HG02840 (cell line): ENCODE data around the gene PAK6.

Experiments
- ATAC-seq: cut with Tn5 transposase; IDR thresholded peaks from one replicate; pipeline ENCODE4 v1.9.1; 2021; ENCODE audit warnings: mild to moderate bottlenecking, moderate library complexity, moderate number of reproducible peaks; ENCODE audit not compliant: unreplicated experiment, low FRiP score

PAK6 gene

GRCh38 chr15:40240619-40241221 is 1.9 kb downstream of the PAK6 start:
- no peak for ATAC-seq

- no peak for ATAC-seq
Measured at GRCh38 chr15:40241269-40242212, 2.7 kb downstream of the PAK6 start.

GRCh38 chr15:40242213-40242599 is 3.3 kb downstream of the PAK6 start:
- no peak for ATAC-seq

GRCh38 chr15:40242601-40243000 is 3.7 kb downstream of the PAK6 start:
- ATAC-seq = no peak

- ATAC-seq = no peak
Measured at GRCh38 chr15:40243126-40243810, 4.4 kb downstream of the PAK6 start.

GRCh38 chr15:40244961-40245523 is 6.2 kb downstream of the PAK6 start:
- ATAC-seq = no peak

- no peak for ATAC-seq
Measured at GRCh38 chr15:40245666-40246450, 7.0 kb downstream of the PAK6 start.

GRCh38 chr15:40246496-40247280 is 7.8 kb downstream of the PAK6 start:
- no peak for ATAC-seq

GRCh38 chr15:40247406-40247971 is 8.6 kb downstream of the PAK6 start:
- no peak for ATAC-seq

GRCh38 chr15:40248006-40248783 is 9.3 kb downstream of the PAK6 start:
- no peak for ATAC-seq

GRCh38 chr15:40249477-40250303 is 10.8 kb downstream of the PAK6 start:
- ATAC-seq = no peak

- ATAC-seq = no peak
Measured at GRCh38 chr15:40250304-40250656, 11.4 kb downstream of the PAK6 start.

GRCh38 chr15:40250771-40251483 is 12.1 kb downstream of the PAK6 start:
- no peak for ATAC-seq

GRCh38 chr15:40251486-40252140 is 12.8 kb downstream of the PAK6 start:
- no peak for ATAC-seq

- ATAC-seq = no peak
Measured at GRCh38 chr15:40252141-40252437, 13.2 kb downstream of the PAK6 start.

GRCh38 chr15:40252438-40253166 is 13.7 kb downstream of the PAK6 start:
- no peak for ATAC-seq
